HepG2 (cell line): ENCODE measurements around the gene C14orf132. TPM values are rescaled to one million over a fixed set of nuclear protein-coding genes. Genes with fewer than 3 reads are reported as not detected.

Source experiments
- CC2D1A ChIP-seq: sonication (generic); formaldehyde crosslinking; IDR thresholded peaks from 2 replicates; pipeline ENCODE4 v1.8.1; 2023; ENCODE audit warnings: mild to moderate bottlenecking, missing genetic modification reagents
- GMEB1 ChIP-seq: sonication (generic); formaldehyde crosslinking; IDR thresholded peaks from 2 replicates; pipeline ENCODE4 v1.5.1; 2020; ENCODE audit warnings: missing genetic modification reagents, mild to moderate bottlenecking, borderline replicate concordance
- HDAC2 ChIP-seq: sonication (generic); formaldehyde crosslinking; IDR thresholded peaks from 2 replicates; pipeline ENCODE4 v1.4.0; 2020; ENCODE audit warnings: missing genetic modification reagents
- HNRNPLL ChIP-seq: fragments of 200-400 bp; formaldehyde crosslinking; IDR thresholded peaks from 2 replicates; pipeline ENCODE4 v1.6.1; 2017; ENCODE audit warnings: mild to moderate bottlenecking, low read depth, low read length; ENCODE audit not compliant: poor library complexity, severe bottlenecking
- IRF2 ChIP-seq: IDR thresholded peaks from 2 replicates; pipeline ENCODE4 v1.6.1; 2018; ENCODE audit warnings: missing genetic modification reagents, missing compliant biosample characterization
- JDP2 ChIP-seq: sonication (generic); formaldehyde crosslinking; IDR thresholded peaks from 2 replicates; pipeline ENCODE4 v1.8.1; 2022; ENCODE audit warnings: missing genetic modification reagents, borderline replicate concordance
- KAT8 ChIP-seq: IDR thresholded peaks from 2 replicates; pipeline ENCODE4 v1.6.1; 2016; ENCODE audit warnings: missing genetic modification reagents, missing compliant biosample characterization
- KLF12 ChIP-seq: sonication (generic); formaldehyde crosslinking; IDR thresholded peaks from 2 replicates; pipeline ENCODE4 v1.4.0; 2020; ENCODE audit warnings: missing genetic modification reagents, borderline replicate concordance
- MIXL1 ChIP-seq: IDR thresholded peaks from 2 replicates; pipeline ENCODE4 v1.6.1; 2016
- MTA1 ChIP-seq: sonication (generic); formaldehyde crosslinking; IDR thresholded peaks from 2 replicates; pipeline ENCODE4 v1.4.0; 2020; ENCODE audit warnings: missing genetic modification reagents, mild to moderate bottlenecking, borderline replicate concordance
- PAX8 ChIP-seq: sonication (generic); formaldehyde crosslinking; IDR thresholded peaks from 2 replicates; pipeline ENCODE4 v1.8.0; 2022; ENCODE audit warnings: mild to moderate bottlenecking, missing genetic modification reagents, borderline replicate concordance
- PCBP2 ChIP-seq: fragments of 200-400 bp; formaldehyde crosslinking; optimal IDR thresholded peaks from 2 replicates; pipeline ENCODE3; 2018; ENCODE audit warnings: low read length, low read depth; ENCODE audit not compliant: poor library complexity, severe bottlenecking
- SETDB1 ChIP-seq: sonication (generic); formaldehyde crosslinking; IDR thresholded peaks from 2 replicates; pipeline ENCODE4 v1.5.1; 2020; ENCODE audit warnings: missing genetic modification reagents, mild to moderate bottlenecking, borderline replicate concordance
- SOX5 ChIP-seq: IDR thresholded peaks from 2 replicates; pipeline ENCODE4 v1.6.1; 2016; ENCODE audit warnings: borderline replicate concordance
- SP4 ChIP-seq: sonication (generic); formaldehyde crosslinking; IDR thresholded peaks from 2 replicates; pipeline ENCODE4 v1.8.1; 2023; ENCODE audit warnings: mild to moderate bottlenecking, missing genetic modification reagents
- ZFP36L2 ChIP-seq: sonication (generic); formaldehyde crosslinking; IDR thresholded peaks from 2 replicates; pipeline ENCODE4 v1.4.0; 2020; ENCODE audit warnings: missing genetic modification reagents
- ZFX ChIP-seq: sonication (generic); formaldehyde crosslinking; IDR thresholded peaks from 2 replicates; pipeline ENCODE4 v1.4.0; 2020; ENCODE audit warnings: mild to moderate bottlenecking, low read depth, missing genetic modification reagents, moderate library complexity
- ZNF367 ChIP-seq: sonication (generic); formaldehyde crosslinking; IDR thresholded peaks from 2 replicates; pipeline ENCODE4 v1.4.0; 2020; ENCODE audit warnings: missing genetic modification reagents, borderline replicate concordance
- ZNF569 ChIP-seq: sonication (generic); formaldehyde crosslinking; IDR thresholded peaks from 2 replicates; pipeline ENCODE4 v1.5.0; 2020; ENCODE audit warnings: mild to moderate bottlenecking, missing genetic modification reagents, moderate library complexity, borderline replicate concordance
- ZSCAN25 ChIP-seq: sonication (generic); formaldehyde crosslinking; IDR thresholded peaks from 2 replicates; pipeline ENCODE4 v1.8.0; 2022; ENCODE audit warnings: mild to moderate bottlenecking, missing genetic modification reagents
- polyA plus RNA-seq, 8 experiments: library from polyadenylated mRNA; depleted of rRNA in 3 of 8; stranded (reverse) in 7 of 8; unstranded in 1 of 8; fragments of >200 nt; fragmentation: Illumina TruSeq in 4 of 8; extraction: Trizol in 4 of 8; gene quantifications; 2 replicates each; pipeline versions ENCODE4 v1.2.1 to v1.2.3, GENCODE V29; 2011 to 2016; ENCODE audit warnings: low read depth in 4 of 8, missing spikeins in 1 of 8, mixed read lengths in 1 of 8; ENCODE audit not compliant: insufficient read depth in 1 of 8
- total RNA-seq, 5 experiments: library from RNA; depleted of rRNA; stranded (reverse); fragments of >200 nt; fragmentation: Illumina TruSeq; extraction: Trizol; gene quantifications; 2 replicates each; pipeline ENCODE4 v1.2.3, GENCODE V29; 2016; ENCODE audit warnings: low read depth in 1 of 5
- TF ChIP-seq, protein P1 (sequence below): sonication (generic); formaldehyde crosslinking; IDR thresholded peaks from 2 replicates; pipeline ENCODE4 v1.8.0; 2022; ENCODE audit warnings: mild to moderate bottlenecking, missing genetic modification reagents
- TF ChIP-seq, protein P2 (sequence below): sonication (generic); formaldehyde crosslinking; IDR thresholded peaks from 2 replicates; pipeline ENCODE4 v1.4.0; 2020; ENCODE audit warnings: mild to moderate bottlenecking, missing genetic modification reagents

Gene C14orf132
- total and polyA plus RNA-seq, 2 of the 13 experiments (the other 11 are each of a cell fraction or from before 2014, with no cell fraction given), result 0.13 to 0.15 TPM

- TF ChIP-seq ZNF367 (CRISPR knock-in tag) (no peak), ZFP36L2 (no peak), SOX5 (CRISPR knock-in tag) (no peak), PAX8 (CRISPR knock-in tag) (no peak), HDAC2 (0 out of 2 replicates have a peak, but pooled peaks have one; percentile 15), ZNF569 (CRISPR knock-in tag) (no peak), ZSCAN25 (CRISPR knock-in tag) (0 out of 2 replicates have a peak, but pooled peaks have one; percentile 12), CC2D1A (no peak), ZFX (CRISPR knock-in tag) (peak; percentile 44; the same call in 1 of the 2 replicates), MTA1 (CRISPR knock-in tag) (0 out of 2 replicates have a peak, but pooled peaks have one; percentile 26), KAT8 (CRISPR knock-in tag) (no peak), PCBP2 (no peak), SP4 (no peak), MIXL1 (CRISPR knock-in tag) (peak; percentile 50; the same call in 1 of the 2 replicates), SETDB1 (no peak), HNRNPLL (no peak), JDP2 (no peak), IRF2 (no peak), KLF12 (CRISPR knock-in tag) (no peak), GMEB1 (0 out of 2 replicates have a peak, but pooled peaks have one; percentile 30)
- TF ChIP-seq, protein P1, sequence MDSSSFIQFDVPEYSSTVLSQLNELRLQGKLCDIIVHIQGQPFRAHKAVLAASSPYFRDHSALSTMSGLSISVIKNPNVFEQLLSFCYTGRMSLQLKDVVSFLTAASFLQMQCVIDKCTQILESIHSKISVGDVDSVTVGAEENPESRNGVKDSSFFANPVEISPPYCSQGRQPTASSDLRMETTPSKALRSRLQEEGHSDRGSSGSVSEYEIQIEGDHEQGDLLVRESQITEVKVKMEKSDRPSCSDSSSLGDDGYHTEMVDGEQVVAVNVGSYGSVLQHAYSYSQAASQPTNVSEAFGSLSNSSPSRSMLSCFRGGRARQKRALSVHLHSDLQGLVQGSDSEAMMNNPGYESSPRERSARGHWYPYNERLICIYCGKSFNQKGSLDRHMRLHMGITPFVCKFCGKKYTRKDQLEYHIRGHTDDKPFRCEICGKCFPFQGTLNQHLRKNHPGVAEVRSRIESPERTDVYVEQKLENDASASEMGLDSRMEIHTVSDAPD (CRISPR knock-in tag), result 0 out of 2 replicates have a peak, but pooled peaks have one; percentile 27
- TF ChIP-seq, protein P2, sequence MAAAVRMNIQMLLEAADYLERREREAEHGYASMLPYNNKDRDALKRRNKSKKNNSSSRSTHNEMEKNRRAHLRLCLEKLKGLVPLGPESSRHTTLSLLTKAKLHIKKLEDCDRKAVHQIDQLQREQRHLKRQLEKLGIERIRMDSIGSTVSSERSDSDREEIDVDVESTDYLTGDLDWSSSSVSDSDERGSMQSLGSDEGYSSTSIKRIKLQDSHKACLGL (CRISPR knock-in tag), result peak; percentile 37; the same call in 1 of the 2 replicates
Measured at GRCh38 chr14:96095581-96096476, 56.7 kb downstream of the C14orf132 start (continued).
